CD4-positive, alpha-beta memory T cell (primary cell): ENCODE results near the gene ABTB2. TPM values are rescaled to one million over a fixed set of nuclear protein-coding genes. Genes with fewer than 3 reads are reported as not detected.
A peak's percentile ranks its signal among the peaks of the same experiment; 100 is the strongest.

Source experiments
- CTCF ChIA-PET: fragments of 350-600 bp; sonication (Branson Sonifier 250); formaldehyde crosslinking; loops from one replicate; lab custom pipeline; 2021; ENCODE audit warnings: inconsistent platforms; ENCODE audit not compliant: partially characterized antibody; lab: Charles Lee
- POLR2A ChIA-PET: fragments of 350-600 bp; sonication (Branson Sonifier 250); formaldehyde crosslinking; loops from one replicate; lab custom pipeline; 2021; ENCODE audit not compliant: partially characterized antibody; lab: Charles Lee
- DNase-seq, 5 donors: peaks; one replicate each; pipeline versions ENCODE4 v3.0.0 to v3.0.0-alpha.2; 2020 to 2022; ENCODE audit warnings: mixed read lengths in 1 of 5
- H3K27ac ChIP-seq: one replicate; pipeline ENCODE4 v1.7.0; 2013; ENCODE audit warnings: low read depth, low read length
- H3K27me3 ChIP-seq: 2 replicates; pipeline ENCODE4 v1.7.0; 2013; ENCODE audit warnings: mild to moderate bottlenecking, low read length, moderate library complexity; ENCODE audit not compliant: insufficient read depth
- H3K36me3 ChIP-seq: 2 replicates; pipeline ENCODE4 v1.7.0; 2013; ENCODE audit warnings: mild to moderate bottlenecking, low read length, moderate library complexity; ENCODE audit not compliant: insufficient read depth
- H3K4me1 ChIP-seq: 2 replicates; pipeline ENCODE4 v1.7.0; 2013; ENCODE audit warnings: mild to moderate bottlenecking, low read length, moderate library complexity; ENCODE audit not compliant: insufficient read depth
- H3K4me3 ChIP-seq, 2 donors: one replicate each; pipeline ENCODE4 v1.7.0; 2013; ENCODE audit warnings: low read length in 2 of 2, mild to moderate bottlenecking in 1 of 2
- H3K9me3 ChIP-seq, 2 donors: one replicate each; pipeline ENCODE4 v1.7.0; 2013; ENCODE audit warnings: low read length in 2 of 2, control low read depth in 1 of 2; ENCODE audit not compliant: control insufficient read depth in 1 of 2
- H3K27ac Mint-ChIP-seq, 7 donors: one replicate each; pipeline ENCODE4 v1.8.0; 2020 to 2021; ENCODE audit warnings: mixed read lengths in 7 of 7, mild to moderate bottlenecking in 6 of 7, inconsistent platforms in 3 of 7, moderate library complexity in 3 of 7
- H3K27me3 Mint-ChIP-seq, 2 donors: one replicate each; pipeline ENCODE4 v1.8.0; 2020 to 2021; ENCODE audit warnings: mixed read lengths in 2 of 2
- H3K36me3 Mint-ChIP-seq, 2 donors: one replicate each; pipeline ENCODE4 v1.8.0; 2020 to 2021; ENCODE audit warnings: mixed read lengths in 2 of 2, inconsistent platforms in 1 of 2, mild to moderate bottlenecking in 1 of 2
- H3K4me1 Mint-ChIP-seq, 4 donors: one replicate each; pipeline ENCODE4 v1.8.0; 2020 to 2021; ENCODE audit warnings: mixed read lengths in 4 of 4, mild to moderate bottlenecking in 1 of 4
- H3K4me3 Mint-ChIP-seq, 8 donors: one replicate each; pipeline ENCODE4 v1.8.0; 2020 to 2021; ENCODE audit warnings: mixed read lengths in 8 of 8, mild to moderate bottlenecking in 7 of 8, moderate library complexity in 6 of 8, inconsistent platforms in 3 of 8
- H3K9me3 Mint-ChIP-seq, 8 donors: one replicate each; pipeline ENCODE4 v1.8.0; 2020 to 2021; ENCODE audit warnings: mixed read lengths in 8 of 8, mild to moderate bottlenecking in 5 of 8, inconsistent platforms in 3 of 8, moderate library complexity in 1 of 8
- intact Hi-C: fragments of 100-400 bp; cut with micrococcal nuclease; formaldehyde crosslinking; loops from one replicate; pipeline ENCODE4 v1.15.1; 2023
- polyA plus RNA-seq, 2 donors: library from polyadenylated mRNA; unstranded; fragments of 300-500 nt; fragmentation: Illumina TruSeq; gene quantifications; one replicate each; pipeline ENCODE4 v1.2.3, GENCODE V29; 2021
- total RNA-seq, 2 experiments: library from RNA; stranded (reverse); gene quantifications; one replicate each; pipeline ENCODE4 v1.2.3, GENCODE V29; 2021

ABTB2 gene
- total and polyA plus RNA-seq, 4 experiments from 2014 or later: 0.35 to 0.39 TPM; not detected in 2

DNA sequence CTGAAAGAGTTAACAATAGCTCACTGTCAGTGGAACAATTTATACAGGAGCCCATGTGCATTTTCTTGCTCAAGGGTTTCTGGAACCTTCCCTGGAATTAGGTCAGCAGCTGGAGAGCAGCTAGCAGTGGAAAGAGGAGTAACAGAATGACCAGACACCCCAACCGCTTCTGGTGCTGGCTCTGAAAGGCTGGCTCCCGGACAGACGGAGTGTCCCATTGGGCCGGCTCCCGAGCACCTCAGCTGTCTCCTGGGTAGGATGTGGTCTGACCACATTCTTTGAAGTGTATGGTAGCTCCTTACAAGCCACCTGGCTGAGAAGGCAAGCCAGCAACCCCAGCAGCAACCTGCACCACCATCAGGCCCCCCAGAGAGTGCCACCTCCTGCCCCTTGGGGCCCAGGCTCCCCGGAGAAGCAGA lies 44.7 kb downstream of the ABTB2 start:
- Mint-ChIP-seq H3K4me3 (peak overlapping the region in 1 of 8 donors; percentile 36), H3K9me3 (no peaks in the 10 kb centered on the region), H3K4me1 (peaks cover 0 to 9% (median 4%) of the 10 kb centered on the region in 4 donors), H3K27me3 (peaks cover 1 to 5% of the 10 kb centered on the region in 2 donors), H3K36me3 (no peaks in the 10 kb centered on the region), H3K27ac (no peak overlapping the region)
- CTCF ChIA-PET: interaction anchor here (1.0 kb wide), 1 partner anchor 45 kb away, joined by 3 read pairs; the partner anchor contains the start of gene ABTB2
- DNase-seq: peak in 4 of 5 donors; percentile 1 to 17 (median 10)
- Histone ChIP-seq H3K4me1 (peaks cover 6% of the 10 kb centered on the region), H3K4me3 (no peak overlapping the region), H3K27ac (no peak overlapping the region), H3K27me3 (no peaks in the 10 kb centered on the region), H3K9me3 (no peaks in the 10 kb centered on the region), H3K36me3 (no peaks in the 10 kb centered on the region)
- POLR2A ChIA-PET: no interaction called here
- intact Hi-C loops: no loop called here

DNA sequence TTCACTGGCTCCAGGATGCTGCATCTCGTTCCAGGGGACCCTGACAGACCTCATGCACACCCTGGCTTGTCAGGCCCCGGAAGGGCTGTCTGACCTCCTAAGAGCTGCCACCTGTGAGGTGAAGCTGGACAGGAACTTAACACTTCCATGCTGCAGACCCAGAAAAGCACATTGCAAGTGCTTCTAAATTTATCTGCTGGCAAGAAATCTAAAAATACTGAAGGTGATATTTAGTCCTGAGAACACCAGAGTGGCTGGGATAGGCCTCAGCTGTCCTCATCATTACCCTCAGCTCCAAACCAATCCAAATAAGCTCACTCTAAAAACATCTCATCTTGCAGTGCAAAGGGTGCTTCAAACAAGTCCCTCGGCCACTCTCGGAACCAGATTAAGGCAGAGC lies 46.7 kb downstream of the ABTB2 start:
- Mint-ChIP-seq H3K36me3 (no peaks in the 10 kb centered on the region), H3K4me3 (no peak overlapping the region), H3K4me1 (peaks cover 0 to 9% (median 4%) of the 10 kb centered on the region in 4 donors), H3K27ac (peak overlapping the region in 1 of 7 donors; percentile 30), H3K9me3 (no peaks in the 10 kb centered on the region), H3K27me3 (peaks cover 1 to 5% of the 10 kb centered on the region in 2 donors)
- no peaks in the 10 kb centered on the region for H3K9me3 ChIP-seq
- intact Hi-C loops: no loop called here
- no peak overlapping the region for H3K27ac ChIP-seq
- ChIA-PET CTCF (no interaction called here), POLR2A (no interaction called here)
- H3K27me3 ChIP-seq: no peaks in the 10 kb centered on the region
- no peak overlapping the region for H3K4me3 ChIP-seq
- H3K36me3 ChIP-seq: no peaks in the 10 kb centered on the region
- H3K4me1 ChIP-seq: peaks cover 6% of the 10 kb centered on the region
- no peak for DNase-seq

DNA sequence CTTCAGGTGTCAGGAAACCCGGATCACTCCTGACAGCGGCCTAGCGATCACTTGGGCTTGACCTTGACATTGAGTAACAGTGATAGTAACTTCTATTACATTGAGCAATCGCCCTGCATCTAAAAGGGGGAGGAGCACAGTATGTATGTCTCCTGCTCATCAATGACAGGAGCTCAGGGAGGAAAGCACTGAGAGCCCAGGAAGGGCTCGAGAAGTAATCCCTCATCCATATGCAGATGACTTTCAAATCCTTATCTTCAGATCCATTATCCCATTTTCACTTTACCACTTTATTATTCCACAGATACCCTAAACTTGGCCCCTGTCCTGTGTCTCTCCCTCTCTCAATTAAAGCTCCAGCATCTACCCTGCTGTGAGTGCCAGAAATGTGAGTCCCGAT lies 47.8 kb downstream of the ABTB2 start:
- POLR2A ChIA-PET: no interaction called here
- no peaks in the 10 kb centered on the region for H3K36me3 ChIP-seq
- no peak for DNase-seq
- H3K4me3 Mint-ChIP-seq: no peak overlapping the region
- H3K27me3 Mint-ChIP-seq: peaks cover 1 to 7% of the 10 kb centered on the region in 2 donors
- CTCF ChIA-PET: no interaction called here
- H3K27me3 ChIP-seq: no peaks in the 10 kb centered on the region
- no peak overlapping the region for H3K27ac Mint-ChIP-seq
- no peak overlapping the region for H3K4me3 ChIP-seq
- H3K36me3 Mint-ChIP-seq: no peaks in the 10 kb centered on the region
- H3K4me1 ChIP-seq: peaks cover 6% of the 10 kb centered on the region
- H3K4me1 Mint-ChIP-seq: peaks cover 0 to 9% (median 4%) of the 10 kb centered on the region in 4 donors
- no peaks in the 10 kb centered on the region for H3K9me3 ChIP-seq
- no peak overlapping the region for H3K27ac ChIP-seq
- intact Hi-C loops: no loop called here
- H3K9me3 Mint-ChIP-seq: no peaks in the 10 kb centered on the region

DNA sequence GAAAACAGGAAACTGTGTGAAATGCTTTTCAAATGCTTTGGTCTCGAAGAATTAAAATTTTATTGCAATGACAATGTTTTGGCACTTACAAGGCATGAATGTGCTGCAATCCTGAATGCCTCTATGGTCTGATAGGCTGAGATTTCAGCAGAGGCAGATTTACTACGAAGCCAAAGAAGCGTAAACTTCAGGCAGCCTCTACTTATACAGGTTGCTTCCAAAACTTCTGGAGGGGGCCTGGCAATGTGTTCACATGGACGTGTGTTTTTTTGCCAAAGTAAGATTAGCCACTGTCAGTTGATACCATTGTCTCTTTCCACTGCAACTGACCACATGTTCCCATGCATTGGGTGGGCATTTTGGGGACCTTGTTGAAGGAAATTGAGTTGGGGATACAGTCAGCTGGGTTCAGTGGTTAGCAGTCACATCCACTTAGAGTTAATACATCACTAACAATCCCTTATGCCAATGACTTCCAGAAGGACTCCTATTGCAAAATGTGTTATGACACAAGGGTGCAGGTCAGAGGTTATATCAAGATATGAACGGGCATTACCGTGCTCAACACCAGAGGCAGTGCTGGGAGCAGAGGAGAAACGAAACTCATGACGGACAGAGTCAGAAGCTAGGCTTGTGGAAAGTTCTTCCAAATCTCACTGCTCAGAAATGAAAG lies 48.8 kb downstream of the ABTB2 start:
- CTCF ChIA-PET: no interaction called here
- H3K27ac Mint-ChIP-seq: no peak overlapping the region

DNA sequence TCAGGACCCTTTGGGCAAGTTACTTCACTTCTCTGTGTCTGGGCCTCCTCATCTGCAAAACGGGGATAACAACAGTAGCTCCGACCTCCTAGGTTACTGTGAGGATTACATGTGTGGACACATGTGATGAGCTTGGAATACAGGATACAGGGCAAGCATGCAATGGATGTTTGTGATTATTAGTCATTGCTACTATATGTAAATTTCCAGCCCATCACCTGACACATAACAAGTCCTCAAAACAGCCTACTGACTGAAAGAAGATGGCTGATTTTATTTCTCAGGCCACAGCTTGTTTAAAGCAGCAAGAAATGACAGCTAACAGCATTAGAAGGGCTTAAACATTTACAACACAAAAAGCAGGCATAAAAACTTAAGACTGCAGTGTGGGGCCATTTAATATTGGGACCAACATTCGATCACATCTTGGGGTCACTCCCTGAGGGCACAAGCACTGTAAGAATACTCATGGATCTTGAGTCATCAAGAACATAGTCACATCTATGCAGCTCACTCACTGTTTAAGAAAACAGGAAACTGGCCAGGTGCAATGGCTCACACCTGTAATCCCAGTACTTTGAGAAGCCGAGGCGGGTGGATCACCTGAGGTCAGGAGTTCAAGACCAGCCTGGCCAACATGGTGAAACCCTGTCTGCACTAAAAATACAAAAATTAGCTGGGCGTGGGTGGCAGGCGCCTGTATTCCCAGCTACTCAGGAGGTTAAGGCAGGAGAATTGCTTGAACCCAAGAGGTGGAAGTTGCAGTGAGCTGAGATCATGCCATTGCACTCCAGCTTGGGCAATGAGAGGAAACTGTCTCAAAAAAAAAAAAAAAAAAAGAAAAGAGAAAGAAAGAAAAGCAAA lies 49.5 kb downstream of the ABTB2 start:
- Histone ChIP-seq H3K9me3 (no peaks in the 10 kb centered on the region), H3K4me1 (peaks cover 4% of the 10 kb centered on the region), H3K27ac (no peak overlapping the region), H3K27me3 (no peaks in the 10 kb centered on the region), H3K36me3 (no peaks in the 10 kb centered on the region), H3K4me3 (no peak overlapping the region)
- intact Hi-C loops: no loop called here
- H3K27ac Mint-ChIP-seq: no peak overlapping the region
- no peaks in the 10 kb centered on the region for H3K9me3 Mint-ChIP-seq
- H3K27me3 Mint-ChIP-seq: peaks cover 0 to 7% of the 10 kb centered on the region in 2 donors
- H3K4me3 Mint-ChIP-seq: no peak overlapping the region
- CTCF ChIA-PET: interaction anchor here (1.4 kb wide), 1 partner anchor 9 kb away, joined by 3 read pairs; no protein-coding TSS in a partner anchor
- POLR2A ChIA-PET: no interaction called here
- peaks cover 0 to 7% (median 3%) of the 10 kb centered on the region in 4 donors for H3K4me1 Mint-ChIP-seq
- no peaks in the 10 kb centered on the region for H3K36me3 Mint-ChIP-seq
- no peak for DNase-seq

More for the DNA sequence above, 48.8 kb downstream of the ABTB2 start:
- H3K4me3 Mint-ChIP-seq: no peak overlapping the region
- no peaks in the 10 kb centered on the region for H3K27me3 ChIP-seq
- H3K4me1 Mint-ChIP-seq: peaks cover 0 to 9% (median 4%) of the 10 kb centered on the region in 4 donors
- H3K36me3 Mint-ChIP-seq: no peaks in the 10 kb centered on the region
- peaks cover 6% of the 10 kb centered on the region for H3K4me1 ChIP-seq
- no peaks in the 10 kb centered on the region for H3K9me3 ChIP-seq
- H3K27me3 Mint-ChIP-seq: peaks cover 1 to 7% of the 10 kb centered on the region in 2 donors
- H3K27ac ChIP-seq: no peak overlapping the region
- DNase-seq: no peak
- POLR2A ChIA-PET: no interaction called here
- H3K36me3 ChIP-seq: no peaks in the 10 kb centered on the region
- H3K4me3 ChIP-seq: no peak overlapping the region
- H3K9me3 Mint-ChIP-seq: no peaks in the 10 kb centered on the region
- intact Hi-C loops: no loop called here

DNA sequence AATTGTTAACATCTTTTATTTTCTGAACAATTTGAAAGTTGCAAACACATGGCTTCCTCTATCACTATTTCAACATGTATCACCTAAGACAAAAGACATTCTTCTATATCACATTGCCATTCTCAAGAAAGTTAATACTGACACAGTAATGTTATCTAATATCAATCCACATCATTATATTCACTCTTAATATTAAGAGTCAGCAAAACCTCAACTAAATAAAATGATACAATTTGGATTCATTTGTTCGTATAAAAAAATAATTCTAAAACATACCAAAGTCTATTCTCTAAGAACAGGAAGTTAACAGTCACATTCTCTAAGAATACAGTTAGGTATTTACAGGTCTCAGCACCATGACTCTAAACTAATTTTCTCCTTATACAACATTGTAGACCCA lies 52.0 kb downstream of the ABTB2 start:
- CTCF ChIA-PET: interaction anchor here (1.0 kb wide), 1 partner anchor 131 kb away, joined by 3 read pairs; no protein-coding TSS in a partner anchor
- Mint-ChIP-seq H3K4me1 (peaks cover 0 to 3% (median 0%) of the 10 kb centered on the region in 4 donors), H3K27me3 (peaks cover 0 to 6% of the 10 kb centered on the region in 2 donors), H3K9me3 (no peaks in the 10 kb centered on the region), H3K4me3 (peak overlapping the region in 1 of 8 donors; percentile 12), H3K36me3 (no peaks in the 10 kb centered on the region), H3K27ac (no peak overlapping the region)
- Histone ChIP-seq H3K27me3 (no peaks in the 10 kb centered on the region), H3K4me1 (no peaks in the 10 kb centered on the region), H3K4me3 (no peak overlapping the region), H3K9me3 (no peaks in the 10 kb centered on the region), H3K36me3 (no peaks in the 10 kb centered on the region), H3K27ac (no peak overlapping the region)
- DNase-seq: no peak
- POLR2A ChIA-PET: no interaction called here
- intact Hi-C loops: no loop called here

DNA sequence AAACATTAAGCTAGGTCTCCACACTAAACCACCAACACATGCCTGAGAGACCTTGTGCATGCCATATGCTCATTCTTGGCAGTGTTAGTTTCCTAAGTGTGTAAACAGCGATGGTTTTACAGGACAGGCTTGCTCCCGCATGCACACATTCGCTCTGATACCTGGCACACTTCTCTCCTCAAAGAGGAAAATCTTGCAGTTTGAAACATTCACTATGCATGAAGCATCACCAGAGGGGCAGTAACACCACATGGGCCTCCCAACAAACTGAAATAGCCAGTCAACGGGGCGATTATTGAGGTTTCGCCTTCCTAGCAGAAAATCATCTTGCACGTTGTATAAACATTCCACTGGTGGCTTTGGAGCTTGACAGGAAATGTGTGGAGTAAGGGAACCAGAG lies 52.6 kb downstream of the ABTB2 start:
- Histone ChIP-seq H3K9me3 (no peaks in the 10 kb centered on the region), H3K27ac (no peak overlapping the region), H3K4me1 (no peaks in the 10 kb centered on the region), H3K27me3 (no peaks in the 10 kb centered on the region), H3K36me3 (no peaks in the 10 kb centered on the region), H3K4me3 (no peak overlapping the region)
- no peaks in the 10 kb centered on the region for H3K9me3 Mint-ChIP-seq
- no peak for DNase-seq
- ChIA-PET POLR2A (no interaction called here), CTCF (no interaction called here)
- H3K4me1 Mint-ChIP-seq: peaks cover 0 to 3% (median 0%) of the 10 kb centered on the region in 4 donors
- H3K27ac Mint-ChIP-seq: no peak overlapping the region
- H3K27me3 Mint-ChIP-seq: peaks cover 0 to 2% of the 10 kb centered on the region in 2 donors
- H3K4me3 Mint-ChIP-seq: no peak overlapping the region
- intact Hi-C loops: no loop called here
- H3K36me3 Mint-ChIP-seq: no peaks in the 10 kb centered on the region
